Body of pancreas (tissue), 4 donors: ENCODE data around the gene C11orf16.

ENCODE experiments used
- POLR2A ChIP-seq, 3 donors: fragments of 450-650 bp; IDR thresholded peaks; one replicate each; pipeline ENCODE4 v1.6.1; 2016; ENCODE audit warnings: antibody characterized with exemption in 3 of 3, mild to moderate bottlenecking in 2 of 3
- TF ChIP-seq, protein P1 (sequence below), 7 experiments: fragments of 450-650 bp in 4 of 7; fragments of 200-600 bp in 3 of 7; sonication (generic) in 3 of 7; IDR thresholded peaks; one replicate each; pipeline ENCODE4 v1.5.1; 2016 to 2019; ENCODE audit warnings: antibody characterized with exemption in 7 of 7

DNA sequence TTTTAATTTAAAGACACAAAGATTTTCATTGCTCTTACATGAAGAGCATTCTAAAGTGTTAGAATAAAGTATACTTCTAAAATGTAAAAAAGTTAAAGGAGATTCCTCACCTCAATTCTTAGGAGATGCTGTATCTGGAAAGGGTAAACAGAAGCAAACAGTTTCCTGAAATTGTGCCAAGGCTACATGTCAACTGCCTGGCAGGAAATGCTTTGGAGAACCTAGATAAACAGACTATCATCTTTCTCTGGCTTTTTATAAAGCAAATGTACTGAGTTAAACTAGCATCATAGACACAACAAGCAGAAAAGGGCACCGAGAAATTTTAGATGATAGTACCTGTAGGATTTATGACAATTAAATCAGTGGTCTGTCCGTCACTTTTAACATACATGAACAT lies 46.4 kb downstream of the C11orf16 start:
- TF ChIP-seq, protein P1, sequence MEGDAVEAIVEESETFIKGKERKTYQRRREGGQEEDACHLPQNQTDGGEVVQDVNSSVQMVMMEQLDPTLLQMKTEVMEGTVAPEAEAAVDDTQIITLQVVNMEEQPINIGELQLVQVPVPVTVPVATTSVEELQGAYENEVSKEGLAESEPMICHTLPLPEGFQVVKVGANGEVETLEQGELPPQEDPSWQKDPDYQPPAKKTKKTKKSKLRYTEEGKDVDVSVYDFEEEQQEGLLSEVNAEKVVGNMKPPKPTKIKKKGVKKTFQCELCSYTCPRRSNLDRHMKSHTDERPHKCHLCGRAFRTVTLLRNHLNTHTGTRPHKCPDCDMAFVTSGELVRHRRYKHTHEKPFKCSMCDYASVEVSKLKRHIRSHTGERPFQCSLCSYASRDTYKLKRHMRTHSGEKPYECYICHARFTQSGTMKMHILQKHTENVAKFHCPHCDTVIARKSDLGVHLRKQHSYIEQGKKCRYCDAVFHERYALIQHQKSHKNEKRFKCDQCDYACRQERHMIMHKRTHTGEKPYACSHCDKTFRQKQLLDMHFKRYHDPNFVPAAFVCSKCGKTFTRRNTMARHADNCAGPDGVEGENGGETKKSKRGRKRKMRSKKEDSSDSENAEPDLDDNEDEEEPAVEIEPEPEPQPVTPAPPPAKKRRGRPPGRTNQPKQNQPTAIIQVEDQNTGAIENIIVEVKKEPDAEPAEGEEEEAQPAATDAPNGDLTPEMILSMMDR (IDR thresholded peaks at IDR 0.05): no peak
- no peak for TF ChIP-seq POLR2A (IDR thresholded peaks at IDR 0.05)
